Activated CD4-positive, CD25-positive, alpha-beta regulatory T cell treated with anti-CD3 and anti-CD28 coated beads, Interleukin-2, amount 50 U/mL, for 16 hours (primary cell): Measurements from ENCODE around the gene PDXDC1.
"Not testable (repeated sequence)": the region's sequence is repeated elsewhere in the genome, so short reads cannot be mapped to it uniquely, and the experiment has no call there.

Experiments used
- DNase-seq: peaks from one replicate; pipeline ENCODE4 v3.0.0-alpha.2; 2020; ENCODE audit warnings: low read depth, low spot score

The PDXDC1 gene

DNA sequence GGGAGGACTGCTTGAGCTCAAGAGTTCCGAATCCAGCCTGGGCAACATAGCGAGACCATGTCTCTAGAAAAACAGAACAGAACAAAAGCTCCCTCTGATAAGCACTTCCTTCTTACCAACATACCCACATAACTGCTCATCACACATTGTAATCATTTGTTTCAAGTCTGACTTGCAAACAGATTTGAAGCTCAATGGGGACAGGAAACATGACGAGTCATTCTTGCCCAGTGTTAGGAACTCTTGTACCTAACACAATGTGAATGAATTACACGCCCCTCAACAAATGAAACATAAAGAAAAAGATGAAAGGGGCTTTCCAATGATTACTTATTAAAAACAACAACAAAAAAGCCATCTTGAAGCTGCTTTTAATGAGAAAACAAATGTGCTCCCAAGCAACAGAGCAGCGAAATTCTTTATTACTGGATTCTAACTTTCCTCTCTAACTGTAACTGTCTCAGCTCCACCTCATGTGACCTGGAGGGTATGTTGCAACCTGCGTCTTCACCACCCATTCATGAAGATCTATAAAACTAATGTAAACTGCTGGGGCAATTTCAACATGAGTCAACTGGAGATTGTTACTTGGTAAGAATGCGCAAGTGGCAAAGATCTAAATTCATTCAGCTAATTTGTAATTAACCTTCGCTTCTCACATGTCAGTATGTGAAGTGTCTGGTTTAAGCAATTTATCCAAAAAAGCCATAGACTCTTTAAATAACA lies 87.4 kb downstream of the PDXDC1 start:
- not testable (repeated sequence) for DNase-seq

DNA sequence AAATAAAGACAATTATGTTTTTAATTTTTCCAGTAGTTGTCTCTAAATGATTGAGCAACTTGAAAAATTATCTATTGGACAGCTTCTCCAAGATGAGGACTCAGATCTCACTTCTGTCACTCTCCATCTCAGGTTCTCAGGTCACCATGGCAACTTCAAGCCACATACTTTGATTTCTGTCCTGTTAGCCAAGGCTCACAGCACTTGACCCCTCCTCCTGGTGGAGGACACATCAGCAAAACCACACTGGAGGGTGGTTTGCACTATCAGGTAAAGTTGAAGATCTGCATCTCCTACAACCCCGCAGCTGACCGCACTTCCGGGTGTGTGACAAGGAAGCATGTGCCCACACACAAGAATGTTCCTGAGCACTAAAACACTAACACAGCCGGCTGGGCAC lies 91.1 kb downstream of the PDXDC1 start:
- not testable (repeated sequence) for DNase-seq

DNA sequence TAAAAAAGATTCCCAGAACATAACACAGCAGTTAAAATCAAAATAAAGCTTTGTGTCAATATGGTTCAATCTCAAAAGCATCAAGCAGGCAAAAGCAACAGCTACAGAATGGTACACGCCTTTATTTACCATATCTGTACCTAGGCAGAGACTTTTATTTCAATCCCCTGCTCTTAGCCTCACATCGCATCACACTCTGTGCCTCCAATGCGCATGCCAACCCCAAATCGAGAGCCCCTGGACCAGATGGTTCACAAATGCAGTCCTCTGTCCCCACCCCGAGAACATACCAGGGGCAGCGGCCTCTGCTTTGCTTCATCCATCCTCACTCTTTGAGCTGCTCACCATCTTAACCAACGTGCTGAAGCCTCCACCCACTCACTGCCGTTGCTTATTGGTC lies 91.9 kb downstream of the PDXDC1 start:
- not testable (repeated sequence) for DNase-seq

DNA sequence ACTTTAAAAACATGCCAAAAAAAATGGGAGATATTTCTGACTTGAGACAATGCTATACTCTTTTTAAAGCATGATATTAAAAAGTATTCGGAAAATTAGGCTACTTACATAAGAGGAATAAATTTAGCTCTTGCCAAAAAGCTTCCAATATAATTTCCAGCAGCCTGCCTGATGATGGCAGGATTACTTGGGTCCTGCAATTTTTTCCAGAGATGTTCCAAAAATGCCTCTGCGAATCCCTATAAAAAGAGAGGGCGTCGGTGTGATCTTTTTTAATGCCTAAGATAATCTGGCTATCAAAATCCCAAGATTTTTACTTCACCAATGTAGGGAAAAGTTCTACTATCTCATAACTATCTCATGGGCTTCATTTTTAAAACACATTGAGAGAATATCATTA lies 96.2 kb downstream of the PDXDC1 start:
- DNase-seq, result not testable (repeated sequence)

DNA sequence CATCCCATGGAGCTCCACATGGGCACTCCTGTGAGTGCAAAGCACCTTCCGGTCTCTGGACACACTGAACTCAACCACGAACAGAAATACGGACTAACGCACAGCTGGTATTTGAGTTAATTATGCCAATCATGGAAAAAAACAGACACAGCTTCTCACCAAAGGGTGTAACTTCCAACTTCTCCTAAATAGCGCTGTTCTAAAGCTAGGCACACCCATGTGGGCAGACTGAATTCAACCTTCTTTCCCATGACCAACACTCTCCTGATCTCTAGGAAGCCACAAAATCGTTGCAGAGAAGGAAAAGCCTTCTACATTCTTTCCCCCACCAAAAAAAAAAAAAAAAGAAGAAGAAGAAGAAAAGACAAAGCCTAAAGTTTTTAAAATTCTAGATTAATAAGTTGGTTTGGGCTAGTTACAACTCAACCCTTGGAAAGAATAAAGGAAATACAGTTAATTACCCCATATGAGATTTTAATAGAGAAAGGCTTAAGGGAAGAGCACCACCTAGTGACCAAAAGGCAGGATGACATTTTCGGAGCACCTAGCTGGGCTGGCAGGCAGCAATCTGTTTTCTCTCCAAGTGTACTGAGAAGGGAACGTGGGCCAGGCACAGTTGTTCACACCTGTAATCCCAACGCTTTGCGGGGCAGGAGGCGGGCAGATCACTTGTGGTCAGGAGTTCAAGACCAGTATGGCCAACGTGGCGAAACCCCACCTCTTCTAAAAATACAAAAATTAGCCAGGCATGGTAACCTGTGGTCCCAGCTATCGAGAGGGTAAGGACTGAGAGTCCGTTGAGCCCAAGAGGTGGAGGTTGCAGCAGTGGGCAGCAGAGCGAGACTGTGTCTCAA lies 97.3 kb downstream of the PDXDC1 start:
- DNase-seq, result not testable (repeated sequence)

DNA sequence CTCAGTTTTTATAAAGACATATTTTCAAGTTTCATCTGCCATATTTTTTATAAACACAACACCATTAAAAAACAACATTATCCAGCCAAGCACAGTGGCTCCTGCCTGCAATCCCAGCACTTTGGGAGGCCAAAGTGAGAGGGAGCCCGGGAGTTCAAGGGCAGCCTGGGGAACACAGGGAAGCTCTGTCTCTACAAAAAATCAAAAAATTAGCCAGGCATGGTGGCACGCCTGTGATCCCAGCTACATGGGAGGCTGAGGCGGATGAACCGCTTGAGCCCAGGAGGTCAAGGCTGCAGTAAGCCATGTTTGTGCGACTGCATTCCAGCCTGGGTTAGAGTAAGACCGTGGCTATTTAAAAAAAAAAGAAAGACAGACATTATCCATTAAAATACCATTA lies 98.3 kb downstream of the PDXDC1 start:
- no peak for DNase-seq

DNA sequence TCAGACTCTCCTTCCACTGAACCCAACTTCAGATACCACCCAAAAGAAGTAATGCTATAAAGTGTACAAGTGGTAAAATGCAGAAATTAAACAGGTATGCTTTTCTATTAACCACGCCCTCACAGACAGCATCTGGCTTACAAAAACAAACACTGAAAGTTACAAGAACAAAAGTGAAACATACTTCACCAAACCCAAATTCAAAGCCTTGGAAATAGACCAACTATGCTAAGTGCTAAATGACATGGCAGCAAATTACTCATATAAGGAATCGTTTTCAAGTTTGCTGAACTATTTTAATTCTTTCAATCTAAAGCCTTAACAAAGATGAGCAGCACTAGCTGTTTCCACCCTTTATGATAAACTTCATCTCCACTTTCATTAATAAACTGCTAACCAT lies 101.3 kb downstream of the PDXDC1 start:
- DNase-seq, result not testable (repeated sequence)

DNA sequence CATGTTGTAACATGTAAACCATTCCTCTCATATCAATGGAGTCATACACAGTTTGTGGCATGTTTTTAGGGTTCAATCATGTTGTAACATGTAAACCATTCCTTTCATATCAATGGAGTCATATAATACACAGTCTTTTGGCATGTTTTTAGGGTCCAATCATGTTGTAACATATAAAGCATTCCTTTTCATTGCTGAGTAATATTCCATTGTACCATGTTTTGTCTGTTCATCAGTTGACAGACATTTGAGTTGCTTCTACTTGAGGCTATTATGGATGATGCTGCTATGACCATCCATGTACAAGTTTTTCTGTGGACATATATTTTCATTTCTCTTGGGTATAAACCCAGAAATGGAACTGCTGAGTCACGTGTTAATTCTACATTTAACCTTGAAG lies 106.1 kb downstream of the PDXDC1 start:
- not testable (repeated sequence) for DNase-seq

DNA sequence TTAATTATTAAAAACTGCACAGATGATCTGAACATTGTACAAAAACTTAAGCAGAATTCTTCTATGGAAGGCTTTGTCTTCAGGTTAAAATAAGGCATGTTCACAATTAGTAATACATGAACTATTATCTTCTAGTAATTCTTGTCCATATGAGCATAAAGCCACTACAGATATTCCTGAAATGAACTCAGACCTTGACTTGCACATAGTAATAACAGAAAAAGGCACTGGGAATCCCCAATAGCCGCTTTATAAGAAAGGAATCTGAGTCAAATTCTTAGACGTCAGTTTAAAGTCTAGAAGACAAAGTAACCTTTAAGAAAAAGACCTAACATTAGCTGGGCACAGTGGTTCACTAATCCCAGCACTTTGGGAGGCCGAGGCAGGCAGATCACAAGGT lies 108.0 kb downstream of the PDXDC1 start:
- not testable (repeated sequence) for DNase-seq

DNA sequence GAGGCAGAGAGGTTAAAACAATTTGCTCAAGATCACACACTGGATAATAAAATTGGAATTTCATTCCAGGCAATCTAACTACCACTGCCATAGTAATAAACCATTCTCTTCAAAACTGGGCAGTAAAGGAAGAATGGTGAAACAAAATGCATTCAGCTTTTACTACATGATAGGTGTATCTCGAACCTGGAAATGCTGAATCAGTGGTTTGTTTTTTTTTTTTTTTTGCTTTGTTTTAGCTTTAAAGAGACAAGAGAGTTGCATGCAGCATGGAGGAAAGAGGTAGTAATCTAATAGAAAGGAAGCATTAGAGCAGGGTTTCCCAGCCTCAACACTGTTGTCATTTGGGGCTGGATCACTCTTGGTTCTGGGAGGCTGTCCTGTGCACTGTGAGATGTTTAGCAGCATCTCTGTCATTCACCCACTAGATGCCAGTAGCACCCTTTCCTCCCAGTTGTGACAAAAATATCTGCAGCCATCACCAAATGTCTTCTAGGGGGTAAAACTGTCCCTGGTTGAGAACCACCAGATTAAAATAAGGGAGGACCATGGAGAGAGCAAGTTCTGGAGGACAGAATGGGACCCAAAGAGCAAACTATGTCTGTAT lies 115.9 kb downstream of the PDXDC1 start:
- not testable (repeated sequence) for DNase-seq

DNA sequence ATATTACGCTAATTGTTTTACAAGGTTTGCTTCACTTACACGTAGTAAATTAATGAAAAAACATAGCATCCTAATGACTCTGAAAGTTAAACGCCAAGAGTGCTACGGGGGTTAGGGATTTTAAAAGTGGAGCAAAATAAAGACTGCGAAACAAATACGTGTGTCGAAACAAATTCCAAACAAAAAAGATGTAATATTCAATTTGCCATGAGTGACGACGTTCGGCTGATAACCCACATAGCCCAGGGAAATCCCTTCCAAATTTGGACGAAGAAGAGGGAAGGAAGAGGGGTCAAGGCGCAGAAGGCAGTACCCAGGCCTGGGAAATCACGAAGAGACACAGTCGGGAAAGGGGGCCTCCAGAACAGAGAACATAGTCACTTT lies 118.7 kb downstream of the PDXDC1 start:
- DNase-seq, result not testable (repeated sequence)

DNA sequence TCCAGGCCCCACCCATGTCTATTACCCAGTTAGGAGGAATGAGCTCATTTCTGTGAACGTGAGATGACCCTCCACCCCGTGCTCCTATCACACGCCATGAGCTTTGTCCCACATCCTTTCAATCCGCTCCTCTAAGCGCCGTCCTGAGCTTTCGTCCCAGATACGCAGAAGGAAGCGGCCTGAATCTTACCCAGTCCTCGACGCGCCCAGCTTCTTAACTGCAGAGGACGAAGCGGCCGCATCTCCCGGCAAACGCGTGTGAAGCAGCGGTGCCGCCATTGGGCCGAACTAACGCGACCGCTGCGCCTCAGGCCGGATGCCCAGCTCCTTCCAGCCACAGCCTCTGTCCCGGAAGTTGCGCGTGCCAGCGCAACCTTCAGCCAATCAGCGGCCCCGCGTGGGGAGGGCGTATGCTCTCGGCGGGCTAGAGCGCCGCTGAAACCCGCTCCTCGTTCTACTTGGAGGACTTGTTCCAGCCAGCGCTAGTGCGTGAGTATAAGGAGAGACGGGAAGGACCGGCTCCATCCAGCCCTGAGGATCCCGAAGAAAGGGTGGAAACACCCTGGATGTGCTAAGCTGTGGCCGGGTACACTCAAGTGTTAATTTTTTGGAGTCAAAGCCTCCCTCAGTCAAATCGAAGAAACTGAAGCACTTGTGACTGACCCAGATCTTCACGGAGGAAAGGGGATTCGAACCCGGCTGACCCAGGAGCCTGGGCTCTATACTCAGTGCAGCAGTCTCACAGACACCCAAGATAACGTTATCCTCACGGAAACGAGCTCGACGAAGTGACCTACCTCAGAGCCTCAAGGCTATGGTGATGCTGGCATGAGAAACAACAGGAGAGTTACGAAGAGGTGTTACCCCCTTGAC lies 119.4 kb downstream of the PDXDC1 start, which contains the start of gene RRN3:
RRN3 (minus strand) TSS at position 318 of the 873 bp plus-strand sequence; CDS start at position 279, 39 bp downstream.
- DNase-seq, result peak; percentile 74

DNA sequence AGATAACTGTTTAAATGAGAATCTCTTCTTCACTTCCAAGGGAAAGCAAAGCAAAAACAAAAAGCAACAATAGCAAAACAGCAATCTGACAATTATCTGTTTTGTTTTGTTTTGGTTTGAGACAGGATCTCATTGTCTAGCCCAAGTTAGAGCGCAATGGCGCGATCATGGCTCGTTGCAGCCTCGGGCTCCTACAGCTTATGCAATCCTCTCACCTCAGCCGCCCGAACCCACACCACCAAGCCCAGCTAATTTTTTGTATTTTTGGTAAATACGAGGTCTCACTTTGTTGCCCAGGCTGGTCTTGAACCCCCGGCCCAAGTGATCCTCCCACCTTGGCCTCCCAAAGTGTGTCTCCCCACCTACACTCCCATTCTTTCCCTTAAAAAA lies 121.8 kb downstream of the PDXDC1 start:
- DNase-seq, result not testable (repeated sequence)

DNA sequence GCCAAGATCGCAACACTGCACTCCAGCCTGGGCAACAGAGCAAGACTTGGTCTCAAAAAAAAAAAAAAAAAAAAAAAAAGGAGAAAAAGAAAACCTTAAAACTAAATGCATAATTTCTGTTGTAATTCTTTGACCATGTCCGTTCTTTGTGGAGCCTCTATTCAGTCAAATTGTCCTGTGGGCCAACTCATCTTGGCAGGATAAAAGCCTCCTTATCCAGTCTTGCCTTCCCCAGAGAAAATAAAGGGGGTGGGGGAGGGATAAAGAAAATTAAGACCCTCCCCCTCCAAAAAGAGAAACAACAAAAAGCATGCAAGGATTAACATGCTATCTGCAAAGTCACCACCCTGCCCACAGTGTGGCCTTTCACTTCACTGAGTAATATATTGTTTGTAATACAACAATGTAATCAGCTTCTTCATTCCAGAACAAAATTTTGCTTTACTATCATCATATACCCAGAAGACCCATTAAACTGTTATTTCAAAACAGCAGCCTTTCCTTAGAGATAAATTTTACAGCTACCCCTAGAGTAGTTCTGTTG lies 124.6 kb downstream of the PDXDC1 start:
- DNase-seq, result not testable (repeated sequence)

DNA sequence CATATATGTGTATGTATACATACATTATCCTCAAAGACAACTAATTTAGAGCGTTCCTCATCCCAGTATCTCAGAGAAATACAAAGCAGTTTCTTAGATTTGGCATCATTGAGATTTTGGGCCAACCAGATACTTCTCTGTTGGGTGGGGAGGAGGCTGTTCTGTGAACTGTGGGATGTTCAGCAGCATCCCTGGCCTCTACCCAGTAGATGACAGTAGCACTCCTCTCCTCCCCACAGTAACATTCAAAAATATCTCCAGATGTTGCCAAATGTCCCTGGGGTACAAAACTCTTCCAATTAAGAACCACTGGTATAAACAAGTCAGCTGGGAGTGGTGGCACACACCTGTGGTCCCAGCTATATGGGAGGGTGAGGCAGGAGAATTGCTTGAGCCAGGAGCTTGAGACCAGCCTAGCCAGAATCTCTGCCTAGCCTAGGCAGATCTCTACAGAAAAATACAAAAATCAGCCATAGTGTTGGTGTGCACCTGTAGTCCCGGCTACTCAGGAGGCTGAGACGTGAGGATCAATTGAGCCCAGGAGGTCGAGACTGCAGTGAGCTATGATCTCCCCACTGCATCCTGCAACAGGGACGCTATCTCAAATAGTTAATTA lies 125.7 kb downstream of the PDXDC1 start:
- DNase-seq, result not testable (repeated sequence)

DNA sequence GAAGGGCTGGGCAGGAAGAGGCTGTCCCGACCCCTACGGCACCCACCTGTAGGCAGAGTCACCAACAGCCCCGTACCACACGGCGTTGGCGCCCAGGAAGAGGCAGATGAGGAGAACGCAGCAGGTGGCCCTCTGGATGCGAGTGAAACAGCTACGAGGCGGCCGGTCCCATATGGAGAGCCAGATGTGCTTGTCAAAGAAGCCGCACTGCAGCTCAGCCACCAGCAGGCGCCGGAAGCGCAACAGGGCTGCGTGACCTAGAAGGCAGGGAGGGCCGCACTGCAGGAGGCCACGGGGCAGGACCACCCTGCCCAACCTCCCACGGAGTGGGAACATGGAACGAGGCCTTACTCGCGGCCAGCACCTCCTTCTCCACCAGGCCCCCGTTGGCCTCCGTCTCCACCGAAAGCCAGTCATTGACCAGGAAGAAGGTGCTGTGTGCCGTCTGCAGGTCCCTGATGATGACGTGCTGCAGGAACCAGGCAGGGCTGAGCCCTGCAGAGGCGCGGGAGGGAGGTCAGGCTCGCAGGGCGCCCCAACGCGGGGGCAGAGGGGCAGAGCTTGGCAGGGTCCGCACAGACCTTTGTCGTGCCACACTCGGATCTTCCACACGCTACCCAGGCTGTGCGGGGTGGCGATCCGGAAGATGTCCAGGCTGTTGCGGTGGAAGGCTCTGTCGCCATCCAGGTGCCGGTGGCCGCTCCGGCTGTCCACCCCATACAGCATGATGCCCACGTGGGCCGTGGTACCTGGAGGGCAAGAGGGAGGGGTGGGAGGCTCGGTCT lies 153.0 kb downstream of the PDXDC1 start:
- not testable (repeated sequence) for DNase-seq

DNA sequence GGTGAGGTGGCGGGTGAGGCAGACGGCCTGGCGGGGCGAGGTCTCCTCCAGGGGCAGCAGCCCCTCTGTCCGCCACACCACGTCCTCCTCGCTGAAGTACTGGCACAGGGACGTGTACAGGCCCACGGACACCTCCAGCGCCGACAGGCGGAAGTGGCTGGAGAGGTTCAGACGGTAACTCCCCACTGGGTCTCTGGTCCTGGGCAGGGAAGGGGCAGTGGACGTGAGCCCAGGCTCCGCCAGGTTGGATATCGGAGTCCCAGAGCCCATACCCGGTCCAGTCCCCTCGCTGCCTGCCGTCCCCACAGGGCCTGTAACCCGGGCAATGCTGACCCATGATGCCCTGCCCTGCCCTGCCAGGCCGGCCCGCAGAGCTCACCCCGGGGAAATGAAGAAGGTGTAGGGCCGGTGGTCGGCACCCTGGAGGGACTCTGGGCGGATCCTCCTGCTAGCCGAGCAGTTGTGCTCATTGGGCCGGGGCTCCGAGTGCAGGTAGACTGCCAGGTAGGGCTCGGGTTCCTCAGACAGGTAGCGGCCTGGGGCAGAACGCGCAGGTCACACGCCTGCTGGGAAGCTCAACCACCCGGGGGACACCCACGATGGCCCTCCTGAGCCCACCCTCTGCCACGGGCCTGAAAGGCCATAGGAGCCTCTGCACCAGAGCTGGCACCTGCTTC lies 155.6 kb downstream of the PDXDC1 start:
- not testable (repeated sequence) for DNase-seq

DNA sequence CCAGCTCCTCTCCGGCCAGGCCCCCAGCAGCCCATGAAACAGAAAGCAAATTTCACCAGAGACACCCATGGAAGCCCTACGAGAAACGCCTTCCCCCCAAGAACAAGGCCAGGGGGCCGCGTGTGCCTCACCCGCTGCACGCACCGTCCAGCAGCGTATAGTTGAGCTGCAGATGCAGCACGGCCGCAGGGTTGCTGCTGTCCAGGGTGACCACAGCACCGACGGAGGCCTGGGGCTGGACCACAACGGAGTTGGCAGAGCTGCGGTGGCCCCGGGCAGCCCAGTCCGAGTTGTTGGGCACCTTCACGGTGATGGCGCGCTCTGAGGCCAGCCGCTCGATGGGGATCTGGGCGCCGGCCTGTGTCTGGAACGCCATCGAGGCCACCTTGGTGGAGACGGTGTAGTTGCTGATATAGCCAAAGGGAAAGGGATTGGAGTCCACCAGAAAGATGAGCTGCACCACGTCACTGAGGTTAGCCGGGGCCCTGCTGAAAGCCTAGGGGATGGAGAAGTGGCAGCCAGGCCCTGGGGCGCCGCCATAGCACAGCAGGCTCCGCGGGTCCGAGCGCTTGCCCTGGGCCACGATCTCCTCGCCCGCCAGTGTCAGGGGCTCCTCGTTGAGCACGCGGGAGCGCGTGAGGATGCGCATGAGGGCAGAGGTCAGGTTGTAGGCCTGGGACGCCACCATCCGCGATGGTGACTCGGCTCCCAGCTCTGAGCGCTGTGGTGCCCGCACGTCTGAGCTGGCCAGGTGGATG lies 156.3 kb downstream of the PDXDC1 start:
- DNase-seq, result not testable (repeated sequence)
